Measurements from ENCODE around the gene HBG1.
"Not testable (repeated sequence)": the region's sequence is repeated elsewhere in the genome, so short reads cannot be mapped to it uniquely, and the experiment has no call there.

The HBG1 gene

GRCh38 chr11:5249807-5250396 lies at the start of gene HBG1:
Gene HBG1 (minus strand): TSS chr11:5249857. CDS start chr11:5249804, 53 bp downstream.
- not testable (repeated sequence) for DNase-seq

- no peak for DNase-seq
Observed at GRCh38 chr11:5298451-5298850, 48.8 kb upstream of the HBG1 start.

- DNase-seq, result no peak
Observed at GRCh38 chr11:5297721-5298323, 48.2 kb upstream of the HBG1 start.

- DNase-seq, result not testable (repeated sequence)
Observed at GRCh38 chr11:5294342-5294995, 44.8 kb upstream of the HBG1 start.

GRCh38 chr11:5293028-5293427 lies 43.4 kb upstream of the HBG1 start:
- no peak for DNase-seq

GRCh38 chr11:5291207-5291838 lies 41.7 kb upstream of the HBG1 start:
- no peak for DNase-seq

DNA sequence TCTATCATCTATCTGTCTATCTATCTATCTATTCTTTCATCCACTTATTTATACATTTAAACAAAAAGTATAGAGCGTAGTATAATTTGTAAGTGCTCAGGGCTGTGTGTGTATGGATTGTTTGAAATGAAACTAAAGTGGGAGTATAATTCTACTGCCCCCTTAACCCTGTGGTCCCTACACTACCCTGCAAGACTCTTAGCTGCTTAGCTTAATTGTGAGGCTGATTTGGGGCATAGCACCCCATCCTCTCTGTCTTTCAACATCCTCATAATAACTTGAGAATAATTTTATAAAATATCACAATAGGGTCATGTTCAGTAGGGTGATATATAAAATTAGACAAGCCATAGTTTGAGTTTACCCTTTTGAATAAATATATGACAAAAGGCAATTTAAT lies 40.4 kb upstream of the HBG1 start:
- DNase-seq, result no peak

GRCh38 chr11:5289696-5290095 lies 40.0 kb upstream of the HBG1 start:
- DNase-seq, result no peak

DNA sequence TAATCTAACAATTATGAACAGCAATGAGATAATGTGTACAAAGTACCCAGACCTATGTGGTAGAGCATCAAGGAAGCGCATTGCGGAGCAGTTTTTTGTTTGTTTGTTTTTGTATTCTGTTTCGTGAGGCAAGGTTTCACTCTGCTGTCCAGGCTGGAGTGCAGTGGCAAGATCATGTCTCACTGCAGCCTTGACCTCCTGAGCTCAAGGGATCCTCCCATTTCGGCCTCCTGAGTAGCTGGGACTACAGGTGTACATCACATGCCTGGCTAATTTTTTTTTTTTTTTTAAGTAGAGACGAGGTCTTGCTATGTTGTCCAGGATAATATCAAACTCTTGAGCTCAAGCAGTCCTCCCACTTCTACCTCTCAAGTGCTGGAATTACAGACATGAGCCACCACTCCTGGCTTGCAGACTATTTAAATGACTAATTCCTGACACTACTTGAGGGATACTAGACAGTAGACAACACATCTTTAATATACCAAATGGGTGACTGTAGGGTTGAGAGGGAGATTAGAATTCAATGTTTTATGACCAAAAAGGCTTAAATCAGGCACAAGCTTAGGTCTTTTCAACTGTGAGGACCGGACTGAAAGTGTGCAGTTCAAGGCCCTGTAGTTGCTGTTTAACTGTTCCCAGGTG lies 39.4 kb upstream of the HBG1 start:
- DNase-seq, result no peak

GRCh38 chr11:5288108-5288905 lies 38.6 kb upstream of the HBG1 start:
- no peak for DNase-seq

DNA sequence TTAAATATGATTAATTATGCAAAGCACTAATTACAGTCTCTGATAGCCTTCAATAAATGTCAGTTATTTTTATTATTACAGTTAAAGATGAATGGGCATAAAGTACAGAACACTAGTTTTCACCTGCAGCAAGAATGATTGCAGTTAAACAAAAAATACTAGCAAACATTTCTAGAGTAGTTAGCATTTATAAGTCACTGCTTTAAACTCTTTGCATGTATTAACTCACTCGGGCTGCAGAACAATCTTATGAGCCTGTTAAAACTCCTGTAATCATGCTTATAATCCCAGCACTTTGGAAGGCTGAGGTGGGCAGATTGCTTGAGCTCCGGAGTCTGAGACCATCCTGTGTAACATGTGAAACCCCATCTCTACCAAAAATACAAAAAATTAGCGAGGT lies 37.2 kb upstream of the HBG1 start:
- DNase-seq, result no peak

GRCh38 chr11:5286351-5286750 lies 36.7 kb upstream of the HBG1 start:
- DNase-seq, result no peak

DNA sequence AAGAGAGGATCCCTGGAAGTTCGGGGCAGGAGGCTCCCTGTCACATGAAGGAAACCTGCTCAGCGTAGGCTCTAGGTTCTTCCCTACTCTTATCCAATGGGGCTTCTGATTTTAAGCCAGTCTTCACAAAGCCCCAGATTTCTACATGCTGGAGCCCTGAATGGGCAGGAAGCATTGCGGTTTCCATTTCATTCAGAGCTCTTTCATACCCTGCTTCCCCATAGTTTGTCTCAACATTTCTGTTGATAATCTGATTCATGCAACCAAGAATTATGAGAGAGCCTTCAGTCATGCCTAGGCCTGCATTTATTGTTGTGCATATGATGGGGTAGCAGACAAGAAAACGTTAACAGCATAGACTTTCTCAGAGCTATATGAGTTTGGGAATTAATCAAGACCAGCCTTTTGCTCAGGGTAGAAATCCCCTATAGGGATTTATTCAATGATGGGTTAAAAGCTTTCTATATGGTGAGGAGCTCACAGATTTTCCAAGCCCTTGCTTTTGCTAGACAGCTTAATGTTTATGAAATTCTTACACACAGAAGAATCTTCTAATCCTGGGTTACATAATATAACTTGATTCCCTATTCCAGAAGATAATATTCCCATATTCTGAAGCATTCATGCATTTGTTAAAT lies 36.2 kb upstream of the HBG1 start:
- no peak for DNase-seq

DNA sequence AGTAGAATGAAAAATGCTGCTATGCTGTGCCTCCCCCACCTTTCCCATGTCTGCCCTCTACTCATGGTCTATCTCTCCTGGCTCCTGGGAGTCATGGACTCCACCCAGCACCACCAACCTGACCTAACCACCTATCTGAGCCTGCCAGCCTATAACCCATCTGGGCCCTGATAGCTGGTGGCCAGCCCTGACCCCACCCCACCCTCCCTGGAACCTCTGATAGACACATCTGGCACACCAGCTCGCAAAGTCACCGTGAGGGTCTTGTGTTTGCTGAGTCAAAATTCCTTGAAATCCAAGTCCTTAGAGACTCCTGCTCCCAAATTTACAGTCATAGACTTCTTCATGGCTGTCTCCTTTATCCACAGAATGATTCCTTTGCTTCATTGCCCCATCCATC lies 35.0 kb upstream of the HBG1 start:
- no peak for DNase-seq

DNA sequence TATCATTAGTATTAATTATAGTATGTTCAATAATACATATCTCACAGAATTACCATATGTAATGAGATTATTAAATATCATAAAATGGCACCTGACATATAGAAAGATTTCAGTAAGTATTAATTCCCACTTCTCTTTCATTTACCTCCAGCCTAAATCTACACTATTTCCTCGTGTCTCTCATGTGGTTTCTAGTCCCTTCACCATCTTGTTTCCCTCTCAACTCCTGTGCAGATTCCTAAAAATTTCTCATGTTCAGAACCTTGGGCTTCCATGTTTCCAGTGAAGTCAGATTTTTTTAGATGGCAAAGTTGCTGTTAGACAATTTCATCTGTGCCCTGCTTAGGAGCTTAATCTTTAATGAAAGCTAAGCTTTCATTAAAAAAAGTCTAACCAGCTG lies 34.2 kb upstream of the HBG1 start:
- DNase-seq, result no peak

GRCh38 chr11:5283086-5283485 lies 33.4 kb upstream of the HBG1 start:
- DNase-seq, result no peak

DNA sequence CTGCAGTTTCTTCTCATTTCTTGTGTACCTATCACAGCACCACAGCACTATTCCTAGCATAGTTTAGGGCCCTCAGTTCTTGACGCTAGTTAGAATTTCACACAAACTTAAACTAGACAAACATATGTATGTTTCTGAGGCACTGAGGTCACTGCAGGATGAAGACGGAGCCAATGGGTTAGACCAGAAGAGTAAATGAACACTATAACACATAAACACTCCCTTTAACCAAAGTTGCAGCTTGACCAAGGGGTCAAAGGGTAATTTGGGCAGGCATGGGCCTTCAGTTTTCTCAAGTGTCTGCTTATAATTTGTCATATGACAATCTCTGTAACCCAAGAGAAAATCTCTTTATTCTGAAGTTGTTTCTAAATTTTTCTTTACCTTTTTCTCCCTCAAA lies 33.0 kb upstream of the HBG1 start:
- DNase-seq, result no peak

DNA sequence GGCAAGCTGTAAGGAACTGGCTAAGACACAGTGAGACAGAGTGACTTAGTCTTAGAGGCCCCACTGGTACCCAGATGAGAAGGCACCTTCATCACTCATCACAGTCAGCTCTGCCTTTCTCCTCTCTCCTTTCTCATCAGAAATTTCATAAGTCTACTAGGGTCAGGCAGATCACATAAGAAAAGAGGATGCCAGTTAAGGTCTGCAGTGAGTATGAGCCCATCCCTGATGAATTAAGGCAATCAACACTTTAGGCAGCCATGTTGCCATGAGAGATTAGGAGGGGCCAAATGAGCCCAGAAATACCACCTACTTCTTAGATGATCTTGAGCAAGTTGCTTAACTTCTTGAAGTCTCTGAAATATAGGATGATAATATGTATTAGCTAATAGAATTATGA lies 31.9 kb upstream of the HBG1 start:
- DNase-seq, result no peak

- DNase-seq, result no peak
Observed at GRCh38 chr11:5280582-5281102, 31.0 kb upstream of the HBG1 start.

DNA sequence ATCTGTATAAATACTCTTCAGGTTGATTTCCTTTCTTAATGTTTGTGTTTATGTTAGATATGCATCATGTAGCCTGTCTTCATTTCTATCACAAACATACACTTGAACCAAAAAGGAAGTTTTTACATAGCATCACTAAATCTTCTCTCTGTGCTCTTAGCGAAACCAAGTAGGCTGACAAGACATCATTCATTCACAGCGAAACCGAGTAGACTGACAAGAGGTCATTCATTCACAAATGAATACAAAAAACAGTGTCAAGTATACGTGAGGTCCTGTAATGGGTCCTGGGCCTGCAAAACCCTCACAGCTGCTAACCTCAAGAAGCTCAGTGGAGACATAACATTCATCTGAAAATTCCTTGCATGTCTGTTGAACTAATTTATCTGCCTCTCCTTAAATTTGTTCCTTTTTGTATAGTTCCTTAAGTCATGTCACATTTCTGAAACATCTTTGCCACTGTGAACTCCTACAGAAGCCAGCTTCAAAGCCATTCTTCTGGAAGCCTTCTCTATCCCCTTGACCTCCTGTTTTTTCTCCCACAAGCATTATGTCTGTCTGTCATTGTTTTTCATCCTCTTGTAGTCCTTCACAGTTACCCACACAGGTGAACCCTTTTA lies 29.9 kb upstream of the HBG1 start:
- DNase-seq, result no peak

- DNase-seq, result no peak
Observed at GRCh38 chr11:5277807-5278382, 28.2 kb upstream of the HBG1 start.

Measured in NCI-H1436 (cell line).